Neuron (in vitro differentiated cells): ENCODE data around the gene TEX9.
A peak's percentile ranks its signal among the peaks of the same experiment; 100 is the strongest.

ENCODE experiments used
- H2AFZ ChIP-seq: one replicate; pipeline ENCODE4 v1.6.1; 2013; ENCODE audit warnings: low read depth, mild to moderate bottlenecking, inconsistent platforms, low read length, moderate library complexity
- H3K27me3 ChIP-seq: one replicate; pipeline ENCODE4 v1.6.1; 2013; ENCODE audit warnings: low read length; ENCODE audit not compliant: insufficient read depth
- H3K36me3 ChIP-seq: one replicate; pipeline ENCODE4 v1.6.1; 2013; ENCODE audit warnings: low read length; ENCODE audit not compliant: insufficient read depth
- H3K4me1 ChIP-seq: one replicate; pipeline ENCODE4 v1.6.1; 2013; ENCODE audit warnings: low read length; ENCODE audit not compliant: insufficient read depth
- H3K4me3 ChIP-seq: 2 replicates; pipeline ENCODE4 v1.5.1; 2013; ENCODE audit warnings: mild to moderate bottlenecking, low read length, moderate library complexity
- H3K9me3 ChIP-seq: one replicate; pipeline ENCODE4 v1.6.1; 2013; ENCODE audit warnings: low read length

TEX9 gene

GRCh38 chr15:56344336-56344735, 20.9 kb upstream of the TEX9 start:
- no peaks in the 10 kb centered on the region for H3K27me3 ChIP-seq
- no peaks in the 10 kb centered on the region for H3K36me3 ChIP-seq
- no peaks in the 10 kb centered on the region for H3K9me3 ChIP-seq
- no peak overlapping the region for H3K4me3 ChIP-seq
- H3K4me1 ChIP-seq: no peaks in the 10 kb centered on the region
- H2AFZ ChIP-seq: no peak overlapping the region

DNA sequence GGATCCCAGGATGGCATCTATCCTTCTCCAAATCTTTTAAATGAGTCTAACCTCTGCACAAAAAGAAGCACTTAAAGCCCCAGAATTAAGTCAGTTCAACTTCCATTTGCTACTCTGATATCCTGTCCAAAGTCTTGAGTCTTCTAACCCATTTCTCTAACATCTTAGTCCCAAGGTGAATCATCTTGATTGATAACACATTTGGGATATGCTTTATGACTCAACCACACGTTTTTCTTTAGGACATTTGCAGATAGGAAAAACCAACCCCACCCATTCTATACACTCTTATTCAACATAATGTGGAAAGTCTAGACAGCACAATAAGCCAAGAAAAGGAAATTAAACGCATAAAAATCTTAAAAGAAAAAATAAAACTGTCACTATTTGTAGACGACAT, 18.8 kb upstream of the TEX9 start:
- H3K27me3 ChIP-seq: no peaks in the 10 kb centered on the region
- no peaks in the 10 kb centered on the region for H3K36me3 ChIP-seq
- peaks cover 8% of the 10 kb centered on the region for H3K4me1 ChIP-seq
- no peak overlapping the region for H2AFZ ChIP-seq
- H3K9me3 ChIP-seq: no peaks in the 10 kb centered on the region
- no peak overlapping the region for H3K4me3 ChIP-seq

DNA sequence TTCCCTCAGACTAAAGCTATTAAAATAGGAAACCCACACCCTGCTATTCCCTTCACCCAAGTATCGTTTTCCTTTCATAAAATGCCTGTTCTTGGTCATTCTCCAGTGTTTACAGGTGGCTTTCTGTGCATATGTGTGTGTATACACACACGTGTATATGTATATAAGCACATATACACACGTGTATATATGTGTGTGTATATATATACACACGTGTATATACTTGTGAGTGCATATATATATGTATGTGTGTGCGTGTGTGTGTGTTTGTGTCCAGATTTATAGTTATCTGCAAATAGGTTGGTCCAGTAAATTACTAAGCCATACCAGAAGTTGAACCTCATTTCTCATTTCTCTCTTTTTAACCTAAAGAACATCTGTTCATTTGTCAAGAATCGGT, 15.7 kb upstream of the TEX9 start:
- Histone ChIP-seq H3K36me3 (no peaks in the 10 kb centered on the region), H3K4me3 (no peak overlapping the region)

DNA sequence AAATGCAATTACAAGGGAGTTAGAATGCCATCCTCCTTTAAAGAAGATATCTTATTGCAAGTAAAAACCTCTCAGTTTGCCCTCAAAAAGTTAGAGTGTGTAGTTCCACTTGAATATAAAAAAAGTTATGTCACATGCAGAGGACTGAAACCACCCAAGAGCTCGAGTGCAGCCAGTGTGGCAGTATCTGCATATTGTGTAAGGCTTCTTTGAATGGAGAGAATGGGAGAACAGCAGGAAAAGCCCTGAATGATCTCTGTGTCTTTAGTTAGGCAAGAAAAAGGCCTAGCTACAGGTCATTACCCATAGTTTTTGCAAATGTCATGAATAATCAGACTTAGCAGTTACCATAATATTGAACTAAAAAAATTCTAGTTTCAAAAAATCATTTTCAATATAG, 13.9 kb upstream of the TEX9 start:
- Histone ChIP-seq H3K9me3 (no peaks in the 10 kb centered on the region), H3K36me3 (no peaks in the 10 kb centered on the region), H3K27me3 (no peaks in the 10 kb centered on the region), H3K4me1 (peaks cover 15% of the 10 kb centered on the region), H3K4me3 (no peak overlapping the region), H2AFZ (peak overlapping the region; percentile 24)

More for the DNA sequence above, 15.7 kb upstream of the TEX9 start:
- Histone ChIP-seq H3K4me1 (peaks cover 15% of the 10 kb centered on the region), H3K27me3 (no peaks in the 10 kb centered on the region), H3K9me3 (no peaks in the 10 kb centered on the region), H2AFZ (no peak overlapping the region)

DNA sequence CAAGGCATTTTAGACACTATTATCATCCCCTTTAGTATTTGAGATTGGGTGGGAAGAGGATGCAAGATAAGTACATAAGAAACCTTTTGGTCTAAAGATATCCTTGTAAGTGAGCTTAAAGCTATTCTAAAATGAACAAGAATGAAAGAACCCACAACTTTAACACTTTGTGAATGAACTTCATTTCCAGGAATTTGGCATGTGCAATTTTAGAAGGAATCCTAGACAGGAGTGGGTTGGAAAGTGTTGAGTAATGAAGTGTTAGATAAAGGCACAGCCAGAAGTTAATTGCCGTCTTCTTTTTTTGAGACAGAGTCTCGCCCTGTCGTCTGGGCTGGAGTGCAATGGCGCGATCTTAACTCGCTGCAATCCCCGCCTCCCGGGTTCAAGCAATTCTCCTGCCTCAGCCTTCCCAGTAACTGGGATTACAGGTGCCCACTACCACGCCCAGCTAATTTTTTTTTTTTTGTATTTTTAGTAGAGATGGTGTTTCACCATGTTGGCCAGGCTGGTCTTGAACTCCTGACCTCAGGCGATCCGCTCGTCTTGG, 13.2 kb upstream of the TEX9 start:
- H2AFZ ChIP-seq: no peak overlapping the region
- H3K9me3 ChIP-seq: no peaks in the 10 kb centered on the region
- peaks cover 15% of the 10 kb centered on the region for H3K4me1 ChIP-seq
- no peaks in the 10 kb centered on the region for H3K27me3 ChIP-seq
- no peaks in the 10 kb centered on the region for H3K36me3 ChIP-seq
- no peak overlapping the region for H3K4me3 ChIP-seq

DNA sequence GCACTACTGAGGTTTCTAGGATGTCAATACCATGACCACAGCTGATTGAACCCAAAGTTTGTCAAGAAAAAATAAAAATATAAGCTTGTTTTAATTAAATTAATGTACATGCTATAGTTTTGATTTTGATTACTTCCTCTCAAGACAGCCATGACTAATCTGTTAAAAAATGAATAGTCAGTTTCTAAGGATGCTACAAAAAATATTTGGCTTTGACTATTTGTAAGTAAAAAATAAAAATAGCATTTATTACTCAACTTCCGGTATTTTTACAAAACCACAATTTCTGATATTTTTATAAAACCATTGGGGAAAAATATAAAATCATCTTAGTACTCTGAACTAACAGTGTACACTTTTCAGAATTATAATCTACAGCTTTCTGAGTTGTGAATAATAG, 12.1 kb upstream of the TEX9 start:
- H3K9me3 ChIP-seq: no peaks in the 10 kb centered on the region
- H3K27me3 ChIP-seq: no peaks in the 10 kb centered on the region
- no peak overlapping the region for H3K4me3 ChIP-seq
- peaks cover 15% of the 10 kb centered on the region for H3K4me1 ChIP-seq
- no peak overlapping the region for H2AFZ ChIP-seq
- no peaks in the 10 kb centered on the region for H3K36me3 ChIP-seq

- no peak overlapping the region for H2AFZ ChIP-seq
- H3K36me3 ChIP-seq: no peaks in the 10 kb centered on the region
- no peaks in the 10 kb centered on the region for H3K27me3 ChIP-seq
- H3K9me3 ChIP-seq: no peaks in the 10 kb centered on the region
- peaks cover 15% of the 10 kb centered on the region for H3K4me1 ChIP-seq
- H3K4me3 ChIP-seq: no peak overlapping the region
Measured at GRCh38 chr15:56353740-56354139, 11.5 kb upstream of the TEX9 start.

DNA sequence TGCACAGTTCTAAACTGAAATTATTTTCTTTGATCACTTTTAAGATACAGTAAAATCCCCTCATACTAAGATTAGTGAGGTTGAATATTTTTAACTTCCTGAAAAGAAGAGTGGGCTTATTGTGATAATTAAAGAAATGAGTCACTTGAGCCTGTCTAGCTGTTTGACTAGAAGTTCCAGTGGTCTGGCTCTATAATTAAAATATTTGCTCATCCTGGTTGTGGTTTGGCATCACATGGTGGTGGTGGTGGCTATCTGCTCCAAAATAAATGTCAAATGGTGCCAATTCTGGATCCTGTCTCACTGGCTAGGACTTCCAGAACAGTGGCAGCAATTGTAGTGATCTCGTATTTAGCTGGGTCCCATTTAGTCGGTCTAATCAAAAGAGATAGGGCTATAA, 8.6 kb upstream of the TEX9 start:
- Histone ChIP-seq H3K36me3 (no peaks in the 10 kb centered on the region), H3K4me1 (peaks cover 5% of the 10 kb centered on the region), H3K27me3 (no peaks in the 10 kb centered on the region), H3K4me3 (no peak overlapping the region), H2AFZ (no peak overlapping the region), H3K9me3 (peaks cover 2% of the 10 kb centered on the region)

GRCh38 chr15:56358604-56359003, 6.6 kb upstream of the TEX9 start:
- no peaks in the 10 kb centered on the region for H3K27me3 ChIP-seq
- H3K4me3 ChIP-seq: no peak overlapping the region
- H3K9me3 ChIP-seq: peaks cover 3% of the 10 kb centered on the region
- no peaks in the 10 kb centered on the region for H3K4me1 ChIP-seq
- H2AFZ ChIP-seq: no peak overlapping the region
- H3K36me3 ChIP-seq: no peaks in the 10 kb centered on the region

- Histone ChIP-seq H3K27me3 (no peaks in the 10 kb centered on the region), H3K36me3 (no peaks in the 10 kb centered on the region), H3K4me1 (peaks cover 14% of the 10 kb centered on the region), H3K4me3 (no peak overlapping the region), H2AFZ (no peak overlapping the region), H3K9me3 (peaks cover 3% of the 10 kb centered on the region)
Measured at GRCh38 chr15:56361987-56362386, 3.2 kb upstream of the TEX9 start.

- Histone ChIP-seq H2AFZ (peak overlapping the region; percentile 91), H3K4me3 (peak overlapping the region; percentile 93), H3K27me3 (no peaks in the 10 kb centered on the region)
Measured at GRCh38 chr15:56366211-56366610, 985 bp downstream of the TEX9 start.

GRCh38 chr15:56367156-56367555, 1.9 kb downstream of the TEX9 start:
- Histone ChIP-seq H3K36me3 (no peaks in the 10 kb centered on the region), H2AFZ (no peak overlapping the region), H3K4me3 (peak overlapping the region; percentile 93), H3K27me3 (no peaks in the 10 kb centered on the region), H3K9me3 (no peaks in the 10 kb centered on the region), H3K4me1 (peaks cover 26% of the 10 kb centered on the region)

More at GRCh38 chr15:56366211-56366610, 985 bp downstream of the TEX9 start:
- Histone ChIP-seq H3K9me3 (peaks cover 3% of the 10 kb centered on the region), H3K36me3 (no peaks in the 10 kb centered on the region), H3K4me1 (peaks cover 26% of the 10 kb centered on the region)

- H3K4me3 ChIP-seq: no peak overlapping the region
Measured at GRCh38 chr15:56369234-56369633, 4.0 kb downstream of the TEX9 start.

GRCh38 chr15:56371495-56372147, 6.4 kb downstream of the TEX9 start:
- Histone ChIP-seq H3K27me3 (no peaks in the 10 kb centered on the region), H3K9me3 (peaks cover 3% of the 10 kb centered on the region), H2AFZ (no peak overlapping the region), H3K4me3 (no peak overlapping the region), H3K4me1 (peaks cover 14% of the 10 kb centered on the region), H3K36me3 (no peaks in the 10 kb centered on the region)

More at GRCh38 chr15:56369234-56369633, 4.0 kb downstream of the TEX9 start:
- Histone ChIP-seq H3K27me3 (no peaks in the 10 kb centered on the region), H2AFZ (no peak overlapping the region), H3K4me1 (peaks cover 26% of the 10 kb centered on the region), H3K36me3 (no peaks in the 10 kb centered on the region), H3K9me3 (no peaks in the 10 kb centered on the region)
